Psoas muscle (tissue), 8 donors: ENCODE measurements around the gene DLK1. TPM values are rescaled to one million over a fixed set of nuclear protein-coding genes. Genes with fewer than 3 reads are reported as not detected.

Experiments used
- ATAC-seq, 4 donors: fragments of 200-7000 bp; cut with Tn5 transposase; one replicate each; pipeline ENCODE4 v1.9.1; 2020; ENCODE audit warnings: moderate library complexity in 3 of 4, mild to moderate bottlenecking in 2 of 4
- DNase-seq, 2 donors: peaks; one replicate each; pipeline ENCODE4 v3.0.0-alpha.2; 2020
- H3K27ac ChIP-seq: fragments of 200-600 bp; one replicate; pipeline ENCODE4 v1.8.0; 2022
- H3K27me3 ChIP-seq, 3 donors: fragments of 200-600 bp in 1 of 3; one replicate each; pipeline versions ENCODE4 v1.6.1 to v1.8.0; 2013 to 2022; ENCODE audit warnings: low read length in 2 of 3, mild to moderate bottlenecking in 2 of 3, moderate library complexity in 1 of 3; ENCODE audit not compliant: insufficient read depth in 3 of 3
- H3K36me3 ChIP-seq, 2 donors: fragments of 200-600 bp in 1 of 2; one replicate each; pipeline versions ENCODE4 v1.6.1 to v1.8.0; 2013 to 2022; ENCODE audit warnings: low read depth in 1 of 2, mild to moderate bottlenecking in 1 of 2, moderate library complexity in 1 of 2; ENCODE audit not compliant: insufficient read depth in 1 of 2
- H3K4me1 ChIP-seq: fragments of 200-600 bp; one replicate; pipeline ENCODE4 v1.8.0; 2022
- H3K4me3 ChIP-seq: fragments of 200-600 bp; one replicate; pipeline ENCODE4 v1.8.0; 2022; ENCODE audit warnings: mild to moderate bottlenecking
- H3K9me3 ChIP-seq: fragments of 200-600 bp; one replicate; pipeline ENCODE4 v1.8.0; 2022
- CTCF ChIP-seq: fragments of 200-600 bp; IDR thresholded peaks from one replicate; pipeline ENCODE4 v1.8.0; 2022; ENCODE audit warnings: antibody characterized with exemption
- WGBS, 3 donors: extraction: QIAGEN DNeasy Blood & Tissue Kit; methylation state at CpG; one replicate each; pipeline versions ENCODE4 v1.1.6 to v1.1.7; 2013; 5-methylcytosine and 5-hydroxymethylcytosine counted together
- intact Hi-C, 2 donors: fragments of 100-400 bp; cut with DNase I; formaldehyde crosslinking; loops; one replicate each; pipeline versions ENCODE4 v1.11.0 to v1.14.2; 2022
- polyA plus RNA-seq, 3 donors: library from polyadenylated mRNA; stranded (reverse); fragments of 200-250 nt; gene quantifications; one replicate each; pipeline ENCODE4 v1.2.3, GENCODE V29; 2013
- total RNA-seq, 4 donors: library from RNA; stranded (reverse); fragmentation: NEBNext Ultra II Directional in 2 of 4; extraction: Animal tissue kit (Norgen Biotek cat#: 25700) in 2 of 4; gene quantifications; one replicate each; pipeline versions ENCODE4 v1.2.1 to v1.2.4, GENCODE V29; 2021 to 2023
- donor health status: healthy with polysubstance abuse.
- donor health status: DM: no; HTN: no; CAD: no; lungs with moderate emphysema.
- donor health status: Bipolar disorder and iron deficiency.
- donor health status: healthy.
- donor health status: DM: yes; HTN: yes; CAD: no.
- donor health status: DM: no; HTN: no; CAD: no.
- donor health status: DM: no; HTN: no; CAD: no.
- donor health status: DM: yes; HTN: yes; CAD: no.

DLK1 gene
- total and polyA plus RNA-seq, 7 donors: 2.6 to 39.9 (median 12.1) TPM

- DNase-seq (no peak), ATAC-seq (no peak)
- peaks cover 17% of the 10 kb centered on the region for H3K4me1 ChIP-seq
- H3K27ac ChIP-seq: peak overlapping the region; percentile 63
- no peak overlapping the region for H3K4me3 ChIP-seq
- no peaks in the 10 kb centered on the region for H3K36me3 ChIP-seq
- no peaks in the 10 kb centered on the region for H3K9me3 ChIP-seq
- intact Hi-C loops: no loop called here
- peaks cover 0 to 26% (median 1%) of the 10 kb centered on the region in 3 donors for H3K27me3 ChIP-seq
- TF ChIP-seq CTCF: no peak
- 86 to 93% (median 88%) methylated on average over 6 of the region's 6 CpGs for WGBS, 3 donors
Observed at GRCh38 chr14:100679153-100679552, 47.5 kb upstream of the DLK1 start.

GRCh38 chr14:100679707-100680438 lies 46.8 kb upstream of the DLK1 start:
- ATAC-seq (peak; percentile 40 to 59 (median 54)), DNase-seq (peak; percentile 59 to 75)
- Histone ChIP-seq H3K27me3 (peaks cover 0 to 22% (median 0%) of the 10 kb centered on the region in 3 donors), H3K4me3 (no peak overlapping the region), H3K36me3 (no peaks in the 10 kb centered on the region), H3K27ac (peak overlapping the region; percentile 63), H3K9me3 (no peaks in the 10 kb centered on the region), H3K4me1 (peaks cover 17% of the 10 kb centered on the region)
- no peak for TF ChIP-seq CTCF
- intact Hi-C loops: no loop called here
- 42 to 63% (median 48%) methylated on average over 16 of the region's 16 CpGs for WGBS, 3 donors

- Histone ChIP-seq H3K4me3 (no peak overlapping the region), H3K27ac (peak overlapping the region; percentile 63), H3K36me3 (no peaks in the 10 kb centered on the region), H3K4me1 (peaks cover 17% of the 10 kb centered on the region), H3K27me3 (peaks cover 0 to 22% (median 0%) of the 10 kb centered on the region in 3 donors), H3K9me3 (no peaks in the 10 kb centered on the region)
- no peak for TF ChIP-seq CTCF
- DNase-seq: peak in 1 of 2 donors; percentile 66
- WGBS, 3 donors: 41 to 60% (median 56%) methylated on average over 23 of the region's 23 CpGs
- intact Hi-C loops: no loop called here
- peak in 2 of 4 donors; percentile 38 to 39 for ATAC-seq
Observed at GRCh38 chr14:100680439-100681051, 46.1 kb upstream of the DLK1 start.

GRCh38 chr14:100681111-100681510 lies 45.6 kb upstream of the DLK1 start:
- intact Hi-C loops: no loop called here
- DNase-seq (no peak), ATAC-seq (no peak)
- Histone ChIP-seq H3K27me3 (peaks cover 0 to 22% (median 0%) of the 10 kb centered on the region in 3 donors), H3K4me3 (no peak overlapping the region), H3K27ac (peak overlapping the region; percentile 63), H3K4me1 (peaks cover 17% of the 10 kb centered on the region), H3K9me3 (no peaks in the 10 kb centered on the region), H3K36me3 (no peaks in the 10 kb centered on the region)
- 83 to 90% (median 89%) methylated on average over 13 of the region's 13 CpGs for WGBS, 3 donors
- no peak for TF ChIP-seq CTCF
